HCEC 1CT (cell line): Measurements from ENCODE around the gene MTFR1L.

Source experiments
- DNase-seq: peaks from one replicate; pipeline ENCODE4 v3.0.0-alpha.2; 2017

MTFR1L gene

DNA sequence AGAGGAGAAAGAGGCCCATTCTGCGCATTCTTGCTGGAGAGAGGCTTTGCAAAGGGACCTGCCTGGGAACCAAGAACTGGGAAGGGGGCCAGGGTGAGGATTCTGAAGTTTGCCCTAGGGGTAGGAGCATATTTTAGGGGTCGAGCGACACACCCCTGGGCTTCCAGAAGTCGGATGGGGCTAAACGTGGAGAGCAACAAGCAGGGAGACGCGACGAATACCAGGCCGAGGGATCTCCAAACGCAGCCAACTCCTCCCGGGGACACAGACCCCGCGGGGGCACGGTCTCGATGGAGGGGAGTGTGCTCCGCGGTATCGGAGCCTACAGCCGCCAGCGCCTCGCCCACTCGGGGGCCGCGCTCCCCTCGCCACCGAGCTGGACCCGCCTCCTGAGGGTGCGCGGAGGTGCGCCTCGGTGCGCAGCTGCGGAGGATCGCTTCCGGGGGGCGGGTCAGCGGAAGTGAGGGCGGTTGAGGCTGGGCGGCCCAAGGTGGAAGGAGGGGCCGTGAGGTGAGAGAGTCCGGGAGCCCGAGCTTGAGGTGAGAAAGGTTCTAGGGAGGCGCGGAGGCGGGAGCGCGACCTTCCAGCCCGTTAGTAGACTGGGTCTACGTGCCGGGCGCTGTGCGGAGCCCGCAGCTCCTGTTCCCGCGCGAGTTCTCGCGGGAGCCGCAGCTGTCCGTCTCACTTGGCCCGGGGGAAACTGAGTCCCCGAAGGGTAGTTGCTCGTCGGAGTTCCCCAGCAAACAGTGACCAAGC is at the start of gene MTFR1L:
Gene MTFR1L (plus strand): TSS at position 464 of the 756 bp plus-strand sequence. CDS start 3,151 bp downstream, outside the sequence.
- peak; percentile 57 for DNase-seq

DNA sequence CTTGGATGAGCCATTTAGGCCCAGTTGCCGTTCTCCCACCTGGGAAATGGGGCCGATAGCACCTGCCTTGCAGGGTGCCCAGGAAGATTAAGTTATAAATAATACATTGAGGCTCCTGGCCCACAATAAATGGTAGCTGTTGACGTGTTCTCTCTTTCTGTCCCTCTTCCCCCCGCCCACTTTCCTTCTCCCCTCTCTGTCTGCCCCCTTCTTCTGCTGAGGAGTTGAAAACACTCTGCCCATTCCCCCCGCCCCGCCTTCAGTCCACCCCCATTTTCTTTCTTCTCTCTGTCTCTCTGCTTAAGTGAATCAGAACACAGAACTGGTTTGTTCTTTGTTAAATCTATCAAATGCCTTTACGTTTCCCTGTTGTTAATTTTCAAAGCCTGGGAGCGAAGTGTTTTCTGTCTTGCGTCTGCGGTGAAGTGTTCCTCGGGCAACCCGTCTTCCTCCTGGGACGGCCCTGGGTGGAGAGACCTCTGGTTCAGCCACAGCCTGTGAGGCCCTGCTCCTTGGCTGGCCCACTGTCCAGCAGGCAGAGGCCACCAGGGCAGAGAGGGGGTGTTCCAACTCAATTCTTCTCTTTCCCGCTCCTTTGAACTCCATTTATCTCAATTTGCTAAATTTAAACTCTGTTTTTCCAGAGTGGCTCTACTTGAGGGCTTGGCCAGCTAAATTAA is 49.1 kb upstream of the MTFR1L start:
- DNase-seq: no peak

DNA sequence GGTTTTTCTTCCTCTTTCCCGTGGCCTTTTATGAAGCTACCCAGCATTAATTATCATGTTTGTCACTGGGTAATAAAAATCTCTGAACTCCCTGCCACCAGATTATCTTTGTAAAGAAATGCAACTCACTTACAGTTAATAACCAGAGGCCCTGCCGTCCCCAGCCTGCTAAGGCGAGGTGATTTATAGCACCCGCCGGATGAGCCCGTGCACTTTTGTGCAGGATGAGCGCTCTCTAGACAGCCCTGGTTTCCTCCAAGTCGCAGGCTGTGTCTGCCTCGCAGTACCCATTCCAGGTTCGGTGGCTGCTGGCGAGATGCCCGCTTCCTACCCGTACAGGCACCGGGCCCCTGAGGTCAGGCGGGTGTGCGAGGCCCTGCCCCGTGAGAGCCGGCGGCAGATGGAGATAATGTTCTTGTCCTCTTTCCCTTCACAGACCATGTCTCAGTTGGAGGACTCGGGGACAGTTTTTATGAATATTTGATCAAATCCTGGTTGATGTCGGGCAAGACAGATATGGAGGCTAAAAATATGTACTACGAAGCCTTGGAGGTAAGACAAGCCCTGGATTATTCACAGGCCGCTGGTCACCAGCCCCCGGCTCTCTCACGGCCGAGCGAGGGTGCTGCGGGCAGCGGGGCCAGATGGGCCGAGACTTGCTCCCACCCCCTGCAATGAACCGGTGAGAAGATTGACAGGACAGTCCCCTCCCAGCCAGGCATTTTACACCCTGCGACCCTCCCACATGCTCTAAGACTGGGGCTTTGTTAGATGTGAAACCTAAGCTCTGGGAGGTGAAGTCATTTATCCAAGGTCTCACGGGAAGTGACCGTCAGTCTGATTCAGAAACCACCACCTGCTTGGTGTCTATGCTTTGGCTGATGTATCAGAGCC is 48.3 kb upstream of the MTFR1L start:
- no peak for DNase-seq

DNA sequence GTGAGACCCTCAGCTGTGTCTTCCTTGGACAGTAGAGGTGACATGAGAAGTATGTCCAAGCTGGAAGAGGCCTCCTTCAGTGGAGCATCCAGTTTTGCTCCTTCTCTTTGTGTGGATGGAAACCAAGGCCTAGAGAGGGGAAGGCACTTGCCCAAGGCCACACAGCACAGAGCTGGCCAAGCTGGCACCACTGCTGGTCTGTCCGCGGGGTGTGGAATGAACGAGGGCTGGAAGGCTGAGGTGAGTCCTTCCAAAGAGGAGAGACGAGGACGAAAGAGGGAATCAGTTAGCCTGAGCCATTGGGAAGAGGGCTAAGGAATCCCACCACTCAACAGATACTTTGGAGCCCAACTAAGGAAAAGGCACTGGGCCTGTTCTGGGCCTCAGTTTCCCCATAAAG is 47.6 kb upstream of the MTFR1L start:
- DNase-seq: no peak

DNA sequence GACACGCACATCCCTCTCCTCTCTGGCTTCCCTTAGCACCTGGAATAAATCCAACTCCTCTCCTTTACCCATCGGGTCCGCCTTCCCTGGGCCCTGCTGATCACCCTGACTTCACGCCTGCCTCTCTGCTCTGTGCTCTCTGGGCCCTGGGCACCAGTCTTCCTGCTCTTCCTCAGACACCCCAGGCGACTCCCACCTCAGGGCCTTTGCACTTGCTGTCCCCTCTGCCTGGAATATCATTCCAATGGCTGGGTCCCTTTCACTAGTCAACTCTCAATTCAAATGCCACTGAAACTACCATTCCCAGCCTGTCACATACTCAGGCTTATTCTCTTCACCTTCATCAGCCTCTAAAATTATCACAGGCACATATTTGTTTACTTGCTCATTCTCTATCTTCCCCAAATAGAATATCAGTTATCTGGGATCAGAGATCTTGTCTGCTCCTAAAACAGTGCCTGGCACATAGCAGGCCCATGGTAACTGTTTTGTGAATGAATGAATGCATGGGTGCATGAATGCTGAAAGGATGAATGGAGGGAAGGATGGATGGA is 47.0 kb upstream of the MTFR1L start:
- DNase-seq: no peak

DNA sequence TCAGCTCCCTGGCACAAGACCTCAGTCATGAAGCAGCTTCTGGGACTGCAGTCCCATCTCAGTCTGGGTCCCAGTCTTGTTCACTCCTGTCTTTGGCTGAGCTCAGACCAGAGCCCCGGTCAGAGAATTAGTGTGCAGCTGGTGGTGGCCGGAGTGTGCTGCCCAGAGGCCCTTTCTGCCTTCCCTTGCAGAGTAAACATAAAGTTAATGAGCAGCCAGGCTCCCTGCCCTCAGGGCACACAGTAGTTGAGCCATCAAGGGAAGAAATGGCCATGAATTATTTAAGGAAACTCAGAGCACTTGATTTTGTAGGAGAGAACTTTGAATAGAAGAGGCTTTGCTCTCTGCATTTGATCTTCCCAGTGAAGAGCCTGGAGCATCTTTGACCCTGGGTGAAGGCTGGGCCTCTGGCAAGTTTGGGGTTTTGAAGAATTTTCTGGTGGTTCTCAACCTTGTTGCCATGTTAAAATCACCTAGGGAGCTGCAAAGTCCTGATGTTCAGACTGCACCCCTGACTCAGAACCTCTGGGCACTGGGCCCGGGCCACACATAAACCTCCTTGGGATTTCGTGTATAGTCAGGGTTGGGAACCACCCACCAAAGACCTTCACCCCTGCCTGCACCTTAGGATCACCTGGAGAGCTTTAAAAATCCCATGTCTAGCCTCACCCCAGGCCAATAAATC is 46.2 kb upstream of the MTFR1L start:
- DNase-seq: no peak

DNA sequence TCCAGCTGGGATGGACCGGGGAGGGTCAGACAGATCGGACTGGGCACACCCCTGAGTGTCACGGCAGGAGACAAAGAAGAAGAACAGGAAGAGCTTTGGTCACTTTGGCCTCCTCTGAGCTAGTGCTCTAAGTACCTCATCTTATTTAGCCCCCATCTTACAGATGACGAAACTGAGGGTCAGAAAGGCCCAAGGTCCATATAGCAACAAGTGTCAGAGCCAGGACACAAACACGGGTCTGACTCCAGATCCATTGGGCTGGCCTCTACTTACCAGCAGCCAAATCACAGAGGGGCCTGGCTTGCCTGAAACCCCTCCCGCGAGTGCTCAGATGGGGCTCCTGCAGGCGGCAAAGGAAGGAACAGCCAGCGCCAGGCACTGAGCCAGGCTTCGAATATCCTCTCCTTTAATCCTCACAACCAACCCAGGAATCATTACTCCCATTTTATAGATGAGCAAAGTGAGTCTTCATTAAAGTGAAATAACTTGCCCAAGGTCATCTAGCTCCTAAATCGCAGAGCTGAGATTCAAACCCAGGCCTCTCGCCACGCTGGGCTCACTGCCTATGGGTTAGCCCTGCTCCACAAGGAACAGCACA is 45.4 kb upstream of the MTFR1L start:
- DNase-seq: no peak

DNA sequence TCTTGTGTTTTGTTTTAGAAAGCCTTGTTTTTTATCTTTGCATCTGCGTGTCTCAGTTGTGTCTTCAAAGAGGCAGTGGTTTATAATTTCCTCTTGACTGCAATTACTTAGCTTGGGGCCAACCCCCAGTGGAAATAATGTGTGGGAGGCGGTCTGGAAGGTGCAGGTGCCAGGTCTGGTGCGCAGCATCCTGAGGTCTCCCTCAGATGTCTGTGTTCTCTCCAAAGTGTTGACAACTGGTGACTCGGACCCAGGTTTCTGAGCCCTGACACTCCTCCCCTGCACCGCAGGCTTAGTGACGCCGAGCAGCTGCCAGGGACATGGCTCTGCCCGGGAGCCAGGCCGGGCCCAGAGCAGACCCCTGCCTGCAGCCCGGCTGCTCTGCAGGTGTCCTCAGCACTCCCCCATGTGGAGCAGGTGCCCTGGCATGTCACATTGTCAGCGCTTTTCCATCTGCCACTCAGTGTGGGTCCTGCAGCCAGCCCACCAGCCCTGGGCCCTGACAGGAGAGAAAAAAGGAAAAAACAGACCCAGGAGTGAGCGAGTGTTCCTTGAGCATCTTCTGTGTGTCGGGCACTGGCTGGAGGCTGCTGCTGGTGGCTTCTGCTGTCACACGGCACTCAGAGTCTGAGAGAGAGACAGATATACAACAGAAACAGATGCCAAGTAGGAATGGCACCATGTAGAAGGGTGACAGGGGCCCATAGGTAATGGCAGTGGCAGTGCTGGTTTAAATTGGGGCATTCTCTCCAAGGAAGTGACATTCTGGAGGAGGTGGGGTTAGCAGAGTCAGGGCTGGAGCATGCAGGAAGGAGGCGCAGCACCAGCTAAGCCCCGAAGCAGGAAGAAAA is 44.6 kb upstream of the MTFR1L start:
- no peak for DNase-seq

DNA sequence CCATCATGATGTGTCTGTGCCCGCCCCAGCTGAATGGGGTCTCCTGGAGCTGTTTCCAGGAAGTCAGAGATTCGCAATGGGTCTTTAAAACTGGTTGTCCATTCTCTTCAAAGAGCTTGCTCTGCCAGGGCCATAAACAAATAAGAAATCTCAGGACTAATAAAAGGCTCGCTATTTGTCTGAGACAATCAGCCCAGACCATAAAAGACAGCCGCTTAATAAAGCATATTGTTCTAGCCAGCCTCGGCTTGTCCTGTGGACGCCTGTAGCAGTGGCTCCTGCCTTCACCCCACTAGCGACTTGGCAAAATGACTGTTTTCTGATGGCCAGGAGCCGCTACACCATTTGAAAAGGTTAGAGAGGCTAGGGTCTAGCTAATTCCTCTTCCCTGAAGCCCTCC is 40.4 kb upstream of the MTFR1L start:
- DNase-seq: no peak

DNA sequence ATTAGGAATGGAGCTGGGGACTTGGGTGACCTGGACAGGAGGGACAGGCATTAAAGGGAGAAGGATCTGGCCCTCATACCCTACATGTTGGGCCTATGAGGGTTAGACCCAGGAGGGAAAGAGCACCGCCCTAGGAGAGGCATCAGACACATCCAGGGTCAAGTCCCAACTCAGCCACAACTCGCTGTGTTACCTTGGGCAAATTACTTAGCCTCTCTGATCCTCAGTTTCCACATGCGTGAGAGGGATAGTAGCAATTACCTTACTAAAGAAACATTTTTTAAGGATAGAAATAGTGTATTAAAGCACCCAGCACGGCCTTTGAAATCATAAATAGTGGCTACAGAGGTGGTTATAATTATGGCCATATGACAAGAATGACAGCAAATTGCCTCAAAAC is 39.9 kb upstream of the MTFR1L start:
- DNase-seq: no peak

DNA sequence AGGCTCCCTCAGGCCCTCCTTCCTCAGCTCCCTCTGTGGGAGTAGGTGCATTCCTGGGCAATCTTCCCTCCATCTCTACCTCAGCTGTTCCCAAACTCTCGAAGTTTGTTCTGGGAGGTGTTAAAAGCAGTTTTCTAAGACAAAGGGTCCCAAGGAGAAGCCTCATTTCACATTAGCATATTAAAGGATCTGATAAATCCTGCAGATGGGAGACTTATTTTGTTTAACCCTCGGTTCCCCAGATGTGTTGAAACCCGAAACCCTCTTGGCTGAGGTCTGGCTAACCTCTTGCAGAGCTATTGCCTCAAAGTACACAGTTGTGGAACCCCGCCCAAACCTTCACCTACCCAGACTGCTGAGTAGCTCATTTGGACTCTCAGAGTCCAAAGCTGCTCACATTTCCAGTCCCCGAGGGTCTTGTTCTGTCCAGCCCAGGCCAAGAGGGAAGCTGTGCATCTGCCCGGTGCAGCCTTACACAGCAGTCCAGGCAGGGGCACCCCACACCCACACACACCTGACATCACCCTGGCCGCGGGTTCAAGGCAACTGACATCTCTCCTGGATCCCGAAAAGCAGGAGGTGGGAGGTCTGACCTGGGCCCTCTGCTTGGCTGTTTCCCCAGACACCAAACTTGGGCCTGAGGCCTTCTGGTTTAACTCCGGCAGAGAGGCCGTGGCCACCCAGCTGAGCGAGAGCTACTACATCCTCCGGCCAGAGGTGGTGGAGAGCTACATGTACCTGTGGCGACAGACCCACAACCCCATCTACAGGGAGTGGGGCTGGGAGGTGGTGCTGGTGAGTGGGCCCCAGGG is 39.2 kb upstream of the MTFR1L start:
- no peak for DNase-seq

DNA sequence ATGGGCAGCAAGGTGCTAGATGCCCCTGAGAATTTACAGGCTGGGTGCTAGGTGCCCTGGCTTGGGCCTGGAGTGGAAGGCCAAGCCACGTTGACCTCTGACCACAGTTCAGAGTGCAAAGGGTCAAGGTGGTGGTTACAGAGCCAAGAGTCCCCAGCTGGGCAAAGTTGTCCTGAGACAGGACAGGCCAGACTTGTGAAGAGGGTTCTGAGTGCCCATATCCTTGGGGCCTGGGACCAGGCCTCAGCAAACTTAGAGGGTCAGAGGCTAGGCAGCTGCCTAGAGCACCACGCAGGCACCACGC is 38.7 kb upstream of the MTFR1L start:
- no peak for DNase-seq

DNA sequence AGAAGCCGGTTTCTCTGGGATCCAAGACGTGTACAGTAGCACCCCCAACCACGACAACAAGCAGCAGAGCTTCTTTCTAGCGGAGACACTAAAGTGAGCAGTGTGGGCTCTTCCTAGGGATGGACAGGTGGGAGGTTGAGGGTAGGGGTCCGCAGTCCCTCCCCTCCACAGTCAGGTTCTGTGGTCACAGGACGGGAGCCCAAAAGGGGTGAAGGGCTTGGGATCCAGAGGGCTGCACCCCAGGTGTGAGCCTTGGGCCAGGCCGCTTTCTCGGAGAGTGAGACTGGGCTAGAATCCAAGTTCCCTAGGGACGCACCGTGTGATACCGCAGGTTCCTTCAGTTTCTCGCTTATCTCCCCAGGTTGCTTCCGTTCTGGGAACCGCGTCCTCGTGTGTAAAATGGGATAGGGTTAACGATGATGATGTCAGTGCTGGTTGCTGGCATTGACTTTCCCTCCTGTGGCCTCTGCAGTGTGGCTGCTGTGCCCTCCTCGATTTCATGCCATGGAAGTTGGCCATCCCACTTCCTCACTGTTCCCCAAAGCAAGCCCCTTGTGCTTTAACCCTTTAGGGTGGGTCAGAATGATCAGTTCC is 37.0 kb upstream of the MTFR1L start:
- no peak for DNase-seq

DNA sequence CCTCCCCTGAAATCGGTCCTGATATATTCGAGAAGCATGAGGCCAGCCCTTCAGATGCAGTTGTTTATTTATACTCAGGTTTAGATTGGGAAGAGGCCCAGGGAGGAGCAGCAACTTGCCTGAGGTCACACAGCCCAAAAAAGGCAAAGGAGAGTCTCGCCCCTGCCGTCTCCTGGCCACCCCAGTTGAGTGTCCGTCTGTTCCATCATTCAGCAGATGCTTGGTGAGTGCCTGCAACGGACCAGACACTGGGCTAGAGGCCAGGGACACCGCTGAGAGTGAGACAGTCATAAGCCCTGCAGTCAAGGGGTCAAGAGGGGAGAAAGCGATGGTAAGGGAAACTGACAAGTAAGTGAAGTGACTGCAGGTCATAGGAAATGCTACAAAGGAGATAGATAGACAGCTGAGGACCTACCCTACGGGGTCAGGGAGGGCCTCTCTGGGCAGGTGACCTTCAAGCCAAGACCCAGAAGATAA is 35.1 kb upstream of the MTFR1L start:
- no peak for DNase-seq

DNA sequence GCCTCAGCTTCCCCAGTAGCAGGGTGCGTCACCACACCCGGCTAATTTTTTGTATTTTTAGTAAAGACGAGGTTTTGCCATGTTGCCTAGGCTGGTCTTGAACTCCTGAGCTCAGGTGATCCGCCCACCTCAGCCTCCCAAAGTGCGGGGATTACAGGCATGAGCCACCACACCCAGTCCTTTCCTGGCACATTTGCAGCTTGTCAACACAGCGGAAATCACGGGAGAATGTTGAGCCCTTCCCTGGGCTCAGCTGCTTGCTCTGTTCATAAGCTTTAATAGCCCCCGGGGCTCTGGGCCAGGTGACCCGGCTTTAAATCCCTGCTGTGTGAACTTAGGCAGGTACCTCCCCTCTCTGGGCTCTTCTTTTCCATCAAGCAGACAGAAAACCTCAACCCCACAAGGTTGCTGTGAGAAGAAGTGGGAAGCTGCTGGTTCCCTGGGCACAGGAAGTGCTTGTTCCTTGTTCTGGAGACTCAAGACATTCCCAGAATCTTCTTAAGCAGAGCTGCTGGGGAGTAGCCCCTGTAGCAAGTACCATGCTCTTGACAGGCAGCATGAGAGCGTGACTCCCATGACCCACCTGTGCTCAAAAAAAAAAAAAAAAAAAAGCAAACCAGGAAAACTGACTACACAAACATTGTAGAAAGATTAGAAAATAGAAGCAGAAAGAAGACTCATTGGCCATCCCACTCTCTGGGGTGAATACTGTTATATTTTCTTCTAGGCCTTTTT is 34.3 kb upstream of the MTFR1L start:
- no peak for DNase-seq

DNA sequence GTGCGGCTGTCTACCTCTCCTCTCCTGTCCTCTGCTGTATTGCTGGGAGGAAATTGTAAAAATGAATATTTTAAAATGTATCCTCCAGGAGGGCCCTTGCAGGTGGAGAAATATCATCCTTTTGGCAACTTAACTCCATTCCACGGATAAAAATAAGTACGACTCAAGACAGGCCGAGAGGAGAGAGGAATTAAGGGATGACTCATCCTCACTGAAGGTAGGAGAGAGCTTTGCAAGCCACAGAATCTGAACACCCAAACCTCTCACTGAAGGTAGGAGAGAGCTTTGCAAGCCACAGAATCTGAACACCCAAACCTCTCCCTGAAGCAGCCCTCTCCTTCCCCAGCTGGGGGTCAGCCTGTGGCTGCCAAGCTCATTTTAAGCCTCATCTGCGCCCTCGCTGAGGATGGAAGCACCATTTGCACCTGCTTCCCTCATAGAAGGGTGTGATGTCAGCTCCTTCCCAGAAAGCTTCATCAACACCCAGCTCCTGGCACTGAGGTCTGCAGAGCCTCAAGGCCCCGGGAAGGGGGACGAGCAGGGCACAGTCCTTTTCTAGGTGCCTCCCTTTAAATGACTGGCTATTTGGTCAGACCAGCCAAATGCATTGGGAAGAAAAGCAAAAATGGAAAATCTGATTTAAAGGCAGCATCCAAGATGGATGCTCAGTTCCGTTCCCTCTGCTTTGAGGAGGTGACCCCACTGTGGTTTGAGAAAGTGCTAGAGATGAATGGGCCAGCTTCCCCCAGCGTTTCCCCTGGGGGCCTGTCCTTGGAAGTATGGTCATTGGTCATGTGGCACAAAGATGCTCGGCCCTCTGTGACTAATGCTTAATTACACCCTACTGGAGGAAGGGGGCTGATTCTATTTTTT is 32.6 kb upstream of the MTFR1L start:
- DNase-seq: peak; percentile 11

DNA sequence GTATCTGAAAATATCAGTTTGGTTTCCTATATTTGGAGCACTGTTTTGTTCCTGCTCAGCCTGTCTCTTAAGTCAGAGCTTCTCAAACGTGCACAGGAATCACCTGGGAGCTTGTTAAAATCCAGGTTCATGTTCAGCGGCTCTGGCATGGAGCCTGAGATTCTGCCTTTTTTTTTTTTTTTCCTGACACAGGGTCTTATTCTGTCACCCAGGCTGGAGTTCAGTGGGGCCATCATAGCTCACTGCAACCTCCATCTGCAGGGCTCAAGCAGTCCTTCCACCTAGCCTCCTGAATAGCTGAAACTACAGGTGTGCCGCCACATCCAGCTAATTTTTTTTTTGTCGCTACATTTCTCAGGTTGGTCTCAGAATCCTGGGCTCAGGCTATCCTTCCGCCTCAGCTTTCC is 32.0 kb upstream of the MTFR1L start:
- DNase-seq: no peak

DNA sequence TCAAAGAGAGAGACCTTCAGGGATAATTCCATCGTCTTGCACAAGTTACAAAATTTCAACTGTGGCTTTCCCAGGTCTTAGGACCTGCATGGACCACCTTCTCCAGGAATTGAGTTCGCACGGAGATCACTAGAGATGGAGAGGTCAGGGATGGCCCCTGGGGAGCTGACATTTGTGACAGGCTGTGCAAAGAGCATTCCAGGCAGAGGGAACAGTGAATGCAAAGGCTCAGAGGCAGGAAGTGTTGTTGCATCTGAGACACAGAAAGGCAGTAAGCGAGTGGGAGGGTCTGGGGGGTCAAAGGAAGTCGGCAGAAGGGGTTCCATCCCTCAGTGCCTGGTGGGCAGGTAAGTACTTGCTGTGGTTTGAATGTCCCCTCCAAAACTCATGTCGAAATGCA is 29.3 kb upstream of the MTFR1L start:
- DNase-seq: no peak
